K562 (cell line): ENCODE data around the gene NOTCH1. TPM values are rescaled to one million over a fixed set of nuclear protein-coding genes. Genes with fewer than 3 reads are reported as not detected.

ENCODE experiments used
- ARID1B ChIP-seq: fragments of 450-650 bp; IDR thresholded peaks from 2 replicates; pipeline ENCODE4 v1.6.1; 2016; ENCODE audit warnings: antibody characterized with exemption, mild to moderate bottlenecking, inconsistent platforms
- EGR1 ChIP-seq: fragments of 450-650 bp; conservative IDR thresholded peaks from 2 replicates; pipeline ENCODE4 v1.6.1; 2017; ENCODE audit warnings: mild to moderate bottlenecking
- GATAD2A ChIP-seq: fragments of 450-650 bp; IDR thresholded peaks from 2 replicates; pipeline ENCODE4 v1.6.1; 2017
- NR2C2 ChIP-seq, 2 experiments: fragments of 200-800 bp in 1 of 2; sonication (Bioruptor generic) in 1 of 2; sonication (generic) in 1 of 2; formaldehyde crosslinking in 1 of 2; IDR thresholded peaks; 2 replicates each; pipeline versions ENCODE4 v1.6.1 to v1.8.0; 2016 to 2022; ENCODE audit warnings: mild to moderate bottlenecking in 1 of 2, missing compliant biosample characterization in 1 of 2, missing genetic modification characterization in 1 of 2, missing genetic modification reagents in 1 of 2
- PRDM10 ChIP-seq: fragments of 450-650 bp; IDR thresholded peaks from 2 replicates; pipeline ENCODE4 v1.6.1; 2018; ENCODE audit not compliant: partially characterized antibody
- REST ChIP-seq, 2 experiments: fragments of 450-650 bp; formaldehyde crosslinking in 1 of 2; IDR thresholded peaks; 2 replicates each; pipeline versions ENCODE4 v1.4.0 to v1.6.1; 2014 to 2020; ENCODE audit warnings: mild to moderate bottlenecking in 2 of 2, borderline replicate concordance in 1 of 2, low read depth in 1 of 2
- SMARCA4 ChIP-seq: fragments of 450-650 bp; IDR thresholded peaks from 2 replicates; pipeline ENCODE4 v1.6.1; 2016
- THRB ChIP-seq: fragments of 450-650 bp; formaldehyde crosslinking; conservative IDR thresholded peaks from 2 replicates; pipeline ENCODE4 v1.4.0; 2022; ENCODE audit warnings: mild to moderate bottlenecking, missing genetic modification characterization
- ZBTB33 ChIP-seq: sonication (generic); formaldehyde crosslinking; IDR thresholded peaks from 2 replicates; pipeline ENCODE4 v1.8.1; 2023; ENCODE audit warnings: mild to moderate bottlenecking, missing genetic modification reagents
- ZNF224 ChIP-seq: sonication (generic); formaldehyde crosslinking; IDR thresholded peaks from 2 replicates; pipeline ENCODE4 v1.8.0; 2022; ENCODE audit warnings: mild to moderate bottlenecking, missing genetic modification reagents
- ZNF57 ChIP-seq: fragments of 450-650 bp; formaldehyde crosslinking; IDR thresholded peaks from 2 replicates; pipeline ENCODE4 v1.4.0; 2020; ENCODE audit warnings: mild to moderate bottlenecking, moderate library complexity
- polyA plus RNA-seq, 8 experiments: library from polyadenylated mRNA; depleted of rRNA in 4 of 8; stranded (reverse) in 5 of 8; unstranded in 3 of 8; fragments of >200 nt; fragmentation: Nextera tagmentation in 2 of 8; fragmentation: Illumina TruSeq in 1 of 8; extraction: Ambion mirVana in 2 of 8; extraction: Trizol in 1 of 8; gene quantifications; 2 replicates each; pipeline versions ENCODE4 v1.2.1 to v1.2.3, GENCODE V29; 2011 to 2014; ENCODE audit warnings: inconsistent platforms in 1 of 8, missing spikeins in 1 of 8
- total RNA-seq, 7 experiments: library from RNA; depleted of rRNA in 6 of 7; stranded (reverse); fragments of >200 nt in 6 of 7; fragmentation: Illumina TruSeq in 2 of 7; extraction: Trizol in 2 of 7; gene quantifications; 2 replicates each; pipeline versions ENCODE4 v1.2.1 to v1.2.3, GENCODE V29; 2011 to 2021; ENCODE audit warnings: low replicate concordance in 1 of 7

NOTCH1 gene
- total and polyA plus RNA-seq, 9 of the 15 experiments (the other 6 are each of a cell fraction or from before 2014, with no cell fraction given): 0.03 to 31.4 (median 2.3) TPM

GRCh38 chr9:136587944-136588662, 42.3 kb upstream of the NOTCH1 start (continued):
- TF ChIP-seq ZBTB33 (no peak), REST (IDR thresholded peaks at IDR 0.05; ENCODE audit: borderline replicate concordance) (no peak), REST (CRISPR knock-in tag; IDR thresholded peaks at IDR 0.05; ENCODE audit: low read depth) (no peak), NR2C2 (CRISPR knock-in tag; IDR thresholded peaks at IDR 0.05) (no peak), NR2C2 (tag; IDR thresholded peaks at IDR 0.05) (peak; percentile 25; the same call in 1 of the 2 replicates), THRB (no peak), EGR1 (peak; percentile 60), ZNF224 (no peak), PRDM10 (peak; percentile 66), ARID1B (peak; percentile 32; the same call in 1 of the 2 replicates), SMARCA4 (0 out of 2 replicates have a peak, but pooled peaks have one; percentile 16), ZNF57 (CRISPR knock-in tag) (no peak), GATAD2A (peak; percentile 53)
